SKM-1 (cell line): ENCODE results near the gene C8G.
A peak's percentile ranks its signal among the peaks of the same experiment; 100 is the strongest.

ENCODE experiments used
- DNase-seq: peaks from one replicate; lab custom pipeline; 2025; ENCODE audit not compliant: unreplicated experiment; lab: John Stamatoyannopoulos, UW

Gene C8G

GRCh38 chr9:136944519-136945332 lies at the start of gene C8G, which contains the start of gene FBXW5:
TSS of gene C8G (plus strand) at chr9:136945243. CDS start at chr9:136945321, 78 bp downstream.
TSS of gene FBXW5 (minus strand) at chr9:136944738. CDS start at chr9:136944083, 655 bp downstream.
- DNase-seq, result peak; percentile 88

DNA sequence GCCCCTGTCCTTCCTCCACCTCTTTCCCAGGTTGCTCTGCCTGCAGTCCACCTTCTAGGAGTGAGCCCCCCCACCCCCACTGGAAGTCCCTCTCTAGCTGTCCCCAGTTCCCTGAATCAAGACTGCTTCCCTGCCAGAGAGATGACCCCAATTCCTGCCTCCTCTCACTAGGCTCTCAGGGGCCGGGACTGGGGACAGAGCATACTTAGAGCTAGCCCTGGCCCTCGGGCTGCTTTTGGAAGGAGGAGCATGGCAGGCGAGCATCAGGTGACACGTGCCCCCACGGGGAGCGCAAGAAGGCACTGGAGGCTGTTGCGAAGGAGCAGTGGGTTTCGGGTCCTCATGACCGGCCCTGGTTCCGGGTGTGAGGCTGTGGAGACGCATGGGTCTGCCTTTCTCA lies 49.0 kb upstream of the C8G start:
- no peak for DNase-seq

- no peak for DNase-seq
Observed at GRCh38 chr9:136898483-136899100, 46.5 kb upstream of the C8G start.

DNA sequence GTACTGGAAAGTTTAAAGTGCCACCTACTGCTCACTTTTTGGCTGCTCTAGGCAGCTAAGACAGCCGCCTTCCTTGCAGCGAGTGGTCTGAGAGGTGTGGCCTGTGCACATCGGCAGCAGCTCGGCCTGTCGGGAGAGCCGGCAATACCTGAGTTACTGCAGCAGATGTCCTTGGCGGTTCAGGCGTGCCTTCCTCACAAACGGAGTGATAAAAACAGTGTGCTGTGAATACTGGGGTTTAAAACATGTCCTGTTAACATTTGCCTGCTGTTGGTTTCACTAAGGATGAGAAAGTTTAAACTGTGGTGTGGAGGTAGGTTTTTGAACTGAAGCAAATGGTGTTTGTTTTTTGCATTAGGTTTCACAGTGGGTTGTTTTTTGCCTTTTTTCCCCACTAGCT lies 45.8 kb upstream of the C8G start:
- no peak for DNase-seq

DNA sequence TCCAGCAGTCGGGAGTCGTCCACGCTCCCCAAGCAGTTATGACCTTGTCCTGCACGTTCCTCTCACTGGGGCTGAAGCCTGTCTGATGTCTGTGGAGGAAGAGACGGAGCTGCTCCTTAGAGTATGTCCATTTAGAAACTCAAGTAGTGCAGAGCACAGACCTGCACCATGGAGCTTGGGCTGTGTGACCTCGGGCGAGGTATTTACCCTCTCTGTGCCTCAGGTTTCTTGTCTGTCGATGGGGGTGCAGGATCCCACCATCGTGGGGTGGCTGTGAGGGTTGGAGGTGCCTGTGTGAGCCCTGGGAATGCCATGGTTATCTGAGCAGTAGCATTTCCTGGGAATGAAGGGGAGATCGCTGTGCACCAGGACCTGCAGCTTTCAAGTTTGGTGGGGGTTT lies 44.5 kb upstream of the C8G start:
- DNase-seq, result no peak

DNA sequence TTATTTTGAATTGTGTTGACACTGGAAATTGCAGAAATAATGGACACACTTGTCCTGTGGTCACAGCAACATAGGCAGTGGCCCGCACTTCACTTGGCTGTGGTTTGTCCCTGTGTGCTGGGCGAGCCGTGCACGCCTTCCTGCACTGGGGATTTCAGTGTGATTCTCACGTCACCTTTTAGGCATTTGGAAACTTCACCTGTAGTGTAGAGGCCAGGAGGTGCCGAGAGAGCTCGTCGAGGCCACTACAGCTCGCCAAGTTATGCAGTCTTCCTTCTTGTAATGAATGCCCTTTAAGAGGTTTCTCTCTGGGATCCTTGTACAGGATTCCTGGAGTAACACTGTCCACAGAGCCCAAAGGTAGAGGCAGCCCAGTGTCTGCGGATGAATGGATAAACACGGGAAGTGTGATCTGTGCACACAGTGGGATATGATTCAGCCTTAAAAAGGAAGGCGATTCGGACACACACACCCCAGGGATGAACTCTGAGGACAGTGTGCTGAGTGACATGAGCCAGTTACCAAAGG lies 44.0 kb upstream of the C8G start:
- DNase-seq, result no peak

GRCh38 chr9:136901516-136902258 lies 43.4 kb upstream of the C8G start:
- DNase-seq, result no peak

DNA sequence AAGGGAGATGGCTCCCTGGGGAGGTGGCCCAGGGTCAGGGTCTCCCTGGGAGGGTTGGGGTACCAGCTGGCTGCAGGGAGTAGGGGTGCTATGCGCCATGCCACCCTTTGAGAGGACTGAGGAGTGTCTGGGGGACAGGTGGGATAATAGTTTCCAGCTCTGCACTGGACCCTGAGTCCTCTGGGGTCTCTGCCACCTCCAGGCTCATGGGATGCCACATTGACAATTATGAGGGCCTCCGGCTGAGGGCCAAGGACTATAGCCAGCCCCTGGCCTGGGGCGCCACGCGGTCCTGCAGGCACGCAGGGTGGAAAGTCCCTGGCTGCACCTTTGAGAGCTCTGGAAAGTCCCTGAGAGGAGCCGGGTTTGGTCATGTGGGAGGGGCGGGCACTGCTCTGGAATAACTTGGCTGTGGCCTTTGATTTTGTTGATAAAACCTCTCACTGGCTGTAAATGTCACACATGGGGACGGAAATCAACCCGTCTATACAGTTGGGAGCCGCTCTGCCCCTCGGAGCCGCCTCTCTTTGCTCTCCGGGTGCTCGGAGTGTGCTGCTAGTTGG lies 42.7 kb upstream of the C8G start:
- DNase-seq, result no peak

- DNase-seq, result no peak
Observed at GRCh38 chr9:136903041-136903554, 41.9 kb upstream of the C8G start.

DNA sequence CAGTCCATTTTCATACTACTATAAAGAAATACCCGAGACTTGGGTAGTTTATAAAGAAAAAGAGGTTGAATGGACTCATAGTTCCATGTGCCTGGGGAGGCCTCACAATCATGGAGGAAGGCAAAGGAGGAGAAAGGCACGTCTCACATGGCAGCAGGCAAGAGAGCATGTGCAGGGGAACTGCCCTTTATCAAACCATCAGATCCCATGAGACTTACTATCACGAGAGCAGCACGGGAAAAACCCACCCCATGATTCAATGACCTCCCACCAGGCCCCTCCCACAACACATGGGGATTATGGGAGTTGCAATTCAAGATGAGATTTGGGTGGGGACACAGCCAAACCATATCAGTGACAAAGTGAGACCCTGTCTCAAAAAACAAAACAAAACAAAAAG lies 38.8 kb upstream of the C8G start:
- no peak for DNase-seq

DNA sequence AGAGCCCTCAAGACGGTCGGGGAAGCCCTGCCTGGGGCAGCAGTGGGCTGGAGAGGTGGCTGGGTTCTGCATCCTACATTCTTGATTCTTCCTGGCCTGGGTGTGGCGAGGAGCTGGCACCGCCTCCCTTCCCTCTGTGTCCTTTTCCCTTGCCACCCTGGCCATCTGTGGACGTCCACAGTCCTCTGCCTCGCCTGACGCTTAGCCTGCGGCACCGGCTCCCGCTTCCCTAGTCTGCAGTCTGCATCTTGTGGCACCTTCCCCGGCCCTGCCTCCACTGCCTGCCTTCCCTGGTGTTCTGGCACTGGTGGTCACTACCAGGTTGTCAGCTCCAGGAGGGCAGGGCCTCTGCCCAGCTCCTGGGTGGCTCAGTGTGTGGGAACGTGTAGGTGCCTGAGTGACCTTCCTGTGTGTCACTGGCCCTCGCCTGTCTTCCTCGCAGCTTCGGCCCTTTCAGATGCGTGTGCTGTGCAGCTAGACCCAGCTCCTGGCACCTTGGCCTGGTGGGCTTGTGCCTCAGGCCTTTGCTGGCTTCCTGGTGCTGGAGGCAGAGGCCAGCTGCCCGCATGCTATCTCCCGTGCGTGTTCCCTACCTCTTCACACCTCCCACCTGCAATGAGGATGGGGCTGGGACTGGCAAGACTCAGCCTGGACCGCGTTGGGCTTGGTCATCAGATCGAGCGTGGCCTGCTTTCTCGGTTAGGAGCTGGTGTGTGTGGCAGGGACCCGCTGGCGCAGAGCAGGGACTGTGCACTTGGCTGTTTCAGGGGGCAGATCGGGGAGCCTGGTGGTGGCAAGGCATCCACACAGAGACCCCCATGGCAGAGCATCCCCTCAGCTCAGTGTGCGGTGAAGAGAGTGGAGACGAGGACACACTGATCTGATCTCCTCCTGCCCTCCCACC lies 37.8 kb upstream of the C8G start:
- no peak for DNase-seq

DNA sequence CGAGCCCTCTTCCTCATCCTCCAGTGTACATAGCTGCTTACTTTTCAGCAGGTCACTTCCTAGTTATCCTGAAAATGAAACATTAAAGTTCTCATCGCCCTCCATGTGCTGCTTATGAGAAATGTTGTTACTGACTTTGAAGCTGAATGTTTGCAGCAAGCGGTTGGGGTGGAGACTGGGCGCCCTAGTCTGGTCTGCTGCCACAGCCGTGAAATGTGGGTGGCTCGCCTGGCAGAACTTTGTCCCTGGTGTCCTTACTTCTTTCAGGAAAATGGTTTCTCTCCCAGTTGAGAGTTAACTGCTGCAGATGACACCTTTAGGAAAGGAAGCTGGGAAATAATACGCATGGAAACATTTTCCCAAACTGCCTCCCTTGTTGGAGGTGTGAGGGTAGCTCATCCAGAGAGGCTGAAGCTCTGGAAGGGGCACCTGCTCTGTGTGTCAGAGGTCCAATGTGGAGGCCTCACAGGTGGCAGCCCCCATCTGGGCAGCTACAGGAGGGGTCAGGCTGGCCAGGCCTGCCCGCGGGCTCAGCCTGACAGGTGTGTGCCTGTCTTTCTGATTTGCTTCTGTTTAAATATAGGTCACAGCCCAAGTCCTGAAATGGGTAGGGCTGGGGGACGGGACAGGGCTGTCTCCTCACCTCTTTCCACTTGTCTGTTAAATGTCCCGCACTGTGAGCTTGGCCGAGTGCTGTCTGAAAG lies 34.7 kb upstream of the C8G start:
- DNase-seq, result no peak

DNA sequence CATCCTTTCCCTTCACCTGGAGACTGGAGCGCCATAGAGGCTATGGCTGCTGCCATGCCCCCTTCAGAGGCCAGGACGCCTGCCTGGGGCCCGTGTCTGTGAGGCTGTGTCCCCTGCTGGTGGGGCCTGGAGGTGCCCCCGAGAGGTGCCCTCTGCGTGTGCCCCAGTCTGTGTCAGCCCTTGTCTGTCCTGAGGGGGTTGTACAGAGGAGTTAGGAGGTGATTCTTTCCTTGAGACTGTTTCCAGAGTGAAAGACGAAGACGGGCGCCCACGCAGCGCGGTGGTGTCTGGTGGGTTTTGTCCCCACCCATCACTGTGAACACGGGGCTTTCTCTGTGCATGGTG lies 34.2 kb upstream of the C8G start:
- no peak for DNase-seq

GRCh38 chr9:136913701-136914438 lies 31.2 kb upstream of the C8G start:
- DNase-seq, result no peak

GRCh38 chr9:136915632-136916329 lies 29.3 kb upstream of the C8G start:
- no peak for DNase-seq

GRCh38 chr9:136916330-136917184 lies 28.5 kb upstream of the C8G start:
- DNase-seq, result no peak

DNA sequence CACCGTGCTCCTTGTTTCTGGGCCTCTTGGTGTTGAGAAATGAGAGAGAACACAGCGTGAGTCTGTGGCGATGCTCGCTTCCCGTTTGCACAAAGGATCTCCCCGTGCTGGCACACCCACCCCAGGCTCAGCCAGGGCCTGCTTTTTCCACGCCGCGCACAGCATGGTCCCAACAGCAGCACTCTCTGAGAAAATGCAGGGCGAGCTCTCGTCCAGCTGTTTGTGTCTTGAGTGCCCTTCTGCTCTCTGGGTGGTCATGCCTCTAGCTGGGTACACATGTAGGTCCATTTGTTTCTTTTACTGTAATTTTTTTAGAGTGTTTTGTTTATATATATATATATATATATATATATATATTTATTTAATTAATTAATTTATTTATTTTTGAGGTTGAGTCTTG lies 27.1 kb upstream of the C8G start:
- no peak for DNase-seq
